ENCODE measurements around the gene ECT2. TPM values are rescaled to one million over a fixed set of nuclear protein-coding genes. Genes with fewer than 3 reads are reported as not detected.

The ECT2 gene
- total and polyA plus RNA-seq, 8 donors, result 1.2 to 28.1 (median 9.2) TPM

DNA sequence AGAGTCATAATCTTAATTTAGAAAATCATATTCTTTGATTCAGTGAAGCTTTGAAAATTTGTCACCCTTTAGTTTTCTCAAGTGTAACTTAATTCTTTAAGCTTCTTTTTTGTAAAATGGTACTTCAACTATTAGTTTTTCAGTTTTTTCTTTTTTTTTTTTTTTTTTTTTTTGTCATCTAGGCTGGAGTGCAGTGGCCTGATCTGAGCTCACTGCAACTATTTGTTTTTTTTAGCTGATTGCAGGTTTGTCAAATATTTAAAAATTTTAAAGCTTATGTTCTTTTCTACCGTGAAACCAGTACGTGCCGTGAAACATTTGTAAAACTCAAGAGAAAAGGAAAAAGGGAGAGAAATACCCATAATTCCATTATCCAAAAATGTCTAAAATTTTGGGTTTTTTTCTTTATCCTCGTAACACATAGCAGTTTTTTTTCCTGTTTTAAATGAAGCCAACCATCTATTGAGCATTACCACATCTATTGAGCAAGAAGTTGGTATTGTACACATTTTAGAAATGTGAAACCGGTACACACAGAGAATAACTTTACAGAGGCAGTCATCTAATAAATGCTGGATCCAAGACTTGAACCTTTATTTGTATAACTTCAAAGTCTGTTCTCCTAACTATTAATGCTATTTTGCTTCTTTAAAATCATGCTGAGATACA, 25.7 kb downstream of the ECT2 start:
- peaks cover 4 to 48% (median 12%) of the 10 kb centered on the region in 4 donors for H3K36me3 ChIP-seq
- H3K4me1 ChIP-seq, result no peaks in the 10 kb centered on the region
- no peaks in the 10 kb centered on the region for H3K9me3 ChIP-seq
- no peak overlapping the region for H3K27ac ChIP-seq
- TF ChIP-seq POLR2AphosphoS5 (IDR thresholded peaks at IDR 0.05) (no peak), POLR2A (IDR thresholded peaks at IDR 0.05) (no peak), EP300 (IDR thresholded peaks at IDR 0.05) (no peak)
- TF ChIP-seq, protein P1, sequence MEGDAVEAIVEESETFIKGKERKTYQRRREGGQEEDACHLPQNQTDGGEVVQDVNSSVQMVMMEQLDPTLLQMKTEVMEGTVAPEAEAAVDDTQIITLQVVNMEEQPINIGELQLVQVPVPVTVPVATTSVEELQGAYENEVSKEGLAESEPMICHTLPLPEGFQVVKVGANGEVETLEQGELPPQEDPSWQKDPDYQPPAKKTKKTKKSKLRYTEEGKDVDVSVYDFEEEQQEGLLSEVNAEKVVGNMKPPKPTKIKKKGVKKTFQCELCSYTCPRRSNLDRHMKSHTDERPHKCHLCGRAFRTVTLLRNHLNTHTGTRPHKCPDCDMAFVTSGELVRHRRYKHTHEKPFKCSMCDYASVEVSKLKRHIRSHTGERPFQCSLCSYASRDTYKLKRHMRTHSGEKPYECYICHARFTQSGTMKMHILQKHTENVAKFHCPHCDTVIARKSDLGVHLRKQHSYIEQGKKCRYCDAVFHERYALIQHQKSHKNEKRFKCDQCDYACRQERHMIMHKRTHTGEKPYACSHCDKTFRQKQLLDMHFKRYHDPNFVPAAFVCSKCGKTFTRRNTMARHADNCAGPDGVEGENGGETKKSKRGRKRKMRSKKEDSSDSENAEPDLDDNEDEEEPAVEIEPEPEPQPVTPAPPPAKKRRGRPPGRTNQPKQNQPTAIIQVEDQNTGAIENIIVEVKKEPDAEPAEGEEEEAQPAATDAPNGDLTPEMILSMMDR (IDR thresholded peaks at IDR 0.05), result no peak
- intact Hi-C loops (cut with DNase I; ENCODE audit: low total_unique reads), result no loop called here
- WGBS, 5 donors, result 91 to 96% (median 93%) methylated on average over 5 of the region's 5 CpGs
- no peak overlapping the region for H3K4me3 ChIP-seq
- no peak for DNase-seq
- no peaks in the 10 kb centered on the region for H3K27me3 ChIP-seq

DNA sequence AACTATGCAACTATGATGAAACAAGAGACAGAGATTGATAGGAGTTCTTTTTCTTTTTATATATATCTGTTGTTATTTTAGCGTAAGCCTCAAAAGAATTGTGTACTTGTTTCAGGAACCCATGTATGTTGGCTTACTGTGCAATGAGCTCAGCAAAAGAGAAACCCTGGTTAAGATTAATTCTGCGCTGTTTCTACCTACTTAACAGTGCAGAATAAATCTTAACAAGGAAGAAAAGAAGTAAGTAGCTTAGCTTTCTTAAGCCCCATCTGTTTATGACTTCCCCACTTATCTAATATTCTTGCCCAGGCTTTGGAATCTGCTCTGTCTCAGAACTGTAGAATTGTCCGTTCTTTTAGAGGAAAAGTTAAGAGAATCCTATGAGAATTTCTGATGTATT, 27.4 kb downstream of the ECT2 start:
- WGBS, 5 donors, result 63 to 89% (median 84%) methylated on average over 3 of the region's 3 CpGs
- no peak for TF ChIP-seq EP300 (IDR thresholded peaks at IDR 0.05)
- TF ChIP-seq, protein P1 (IDR thresholded peaks at IDR 0.05), result no peak
- no peak for TF ChIP-seq POLR2AphosphoS5 (IDR thresholded peaks at IDR 0.05)
- TF ChIP-seq POLR2A (IDR thresholded peaks at IDR 0.05), result no peak
- Histone ChIP-seq H3K27ac (peak overlapping the region in 1 of 5 donors; percentile 1), H3K27me3 (no peaks in the 10 kb centered on the region), H3K36me3 (peaks cover 4 to 40% (median 12%) of the 10 kb centered on the region in 4 donors), H3K4me1 (no peaks in the 10 kb centered on the region), H3K4me3 (no peak overlapping the region), H3K9me3 (no peaks in the 10 kb centered on the region)
- DNase-seq, result no peak
- intact Hi-C loops (cut with DNase I; ENCODE audit: low total_unique reads), result no loop called here

DNA sequence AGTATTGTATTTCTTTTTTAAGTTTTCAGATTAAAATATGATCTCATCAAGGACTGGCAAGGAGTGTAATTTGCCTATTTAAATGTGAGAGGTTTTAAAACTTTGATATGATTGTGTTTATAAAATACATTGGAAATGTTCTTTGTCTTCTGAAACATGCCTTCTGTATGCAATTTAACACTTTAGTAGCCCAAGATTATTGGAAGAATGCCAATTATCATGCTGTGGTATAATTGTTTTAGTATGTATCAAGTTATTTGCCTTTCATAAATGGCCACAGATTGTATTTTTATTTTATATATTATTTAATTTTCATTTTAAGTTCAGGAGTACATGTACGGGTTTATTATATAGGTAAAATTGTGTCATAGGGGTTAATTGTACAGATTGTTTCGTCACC, 31.7 kb downstream of the ECT2 start:
- 93 to 98% (median 96%) methylated on average over 2 of the region's 2 CpGs for WGBS, 5 donors
- peaks cover 0 to 15% (median 6%) of the 10 kb centered on the region in 4 donors for H3K36me3 ChIP-seq
- H3K27ac ChIP-seq, result no peak overlapping the region
- intact Hi-C loops (cut with DNase I; ENCODE audit: low total_unique reads), result no loop called here
- TF ChIP-seq POLR2A (IDR thresholded peaks at IDR 0.05), result no peak
- no peak for TF ChIP-seq POLR2AphosphoS5 (IDR thresholded peaks at IDR 0.05)
- TF ChIP-seq, protein P1 (IDR thresholded peaks at IDR 0.05), result no peak
- no peak for TF ChIP-seq EP300 (IDR thresholded peaks at IDR 0.05)
- H3K4me3 ChIP-seq, result no peak overlapping the region
- DNase-seq, result no peak
- no peaks in the 10 kb centered on the region for H3K27me3 ChIP-seq
- no peaks in the 10 kb centered on the region for H3K4me1 ChIP-seq
- no peaks in the 10 kb centered on the region for H3K9me3 ChIP-seq

DNA sequence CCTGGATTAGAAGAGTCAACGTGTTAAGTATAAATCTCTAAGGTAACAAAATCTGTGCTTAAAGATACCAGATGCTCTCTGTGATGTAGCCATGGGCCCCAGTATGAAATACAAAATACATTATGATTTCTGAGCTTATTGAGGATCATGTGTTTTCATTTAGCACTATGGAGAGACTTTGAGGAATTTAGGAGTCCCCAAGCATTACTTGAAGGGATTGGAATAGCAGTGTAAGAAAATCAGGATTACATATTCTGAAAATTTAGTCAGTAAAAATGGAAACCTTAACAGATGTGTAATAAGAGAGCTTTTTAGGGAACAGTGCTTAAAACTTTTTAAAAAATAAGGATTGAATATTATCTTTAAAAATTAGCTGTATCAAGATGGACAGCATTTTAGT, 35.5 kb downstream of the ECT2 start:
- Histone ChIP-seq H3K27me3 (no peaks in the 10 kb centered on the region), H3K4me3 (no peak overlapping the region), H3K27ac (no peak overlapping the region), H3K9me3 (no peaks in the 10 kb centered on the region), H3K4me1 (no peaks in the 10 kb centered on the region), H3K36me3 (peaks cover 3 to 32% (median 21%) of the 10 kb centered on the region in 4 donors)
- 86 to 100% (median 94%) methylated on average over 1 of the region's 1 CpG for WGBS, 5 donors
- no peak for TF ChIP-seq POLR2A (IDR thresholded peaks at IDR 0.05)
- TF ChIP-seq, protein P1 (IDR thresholded peaks at IDR 0.05), result no peak
- TF ChIP-seq EP300 (IDR thresholded peaks at IDR 0.05), result no peak
- TF ChIP-seq POLR2AphosphoS5 (IDR thresholded peaks at IDR 0.05), result no peak
- no peak for DNase-seq
- intact Hi-C loops (cut with DNase I; ENCODE audit: low total_unique reads), result no loop called here
